ENCODE results near the gene HOMER2.

The HOMER2 gene

DNA sequence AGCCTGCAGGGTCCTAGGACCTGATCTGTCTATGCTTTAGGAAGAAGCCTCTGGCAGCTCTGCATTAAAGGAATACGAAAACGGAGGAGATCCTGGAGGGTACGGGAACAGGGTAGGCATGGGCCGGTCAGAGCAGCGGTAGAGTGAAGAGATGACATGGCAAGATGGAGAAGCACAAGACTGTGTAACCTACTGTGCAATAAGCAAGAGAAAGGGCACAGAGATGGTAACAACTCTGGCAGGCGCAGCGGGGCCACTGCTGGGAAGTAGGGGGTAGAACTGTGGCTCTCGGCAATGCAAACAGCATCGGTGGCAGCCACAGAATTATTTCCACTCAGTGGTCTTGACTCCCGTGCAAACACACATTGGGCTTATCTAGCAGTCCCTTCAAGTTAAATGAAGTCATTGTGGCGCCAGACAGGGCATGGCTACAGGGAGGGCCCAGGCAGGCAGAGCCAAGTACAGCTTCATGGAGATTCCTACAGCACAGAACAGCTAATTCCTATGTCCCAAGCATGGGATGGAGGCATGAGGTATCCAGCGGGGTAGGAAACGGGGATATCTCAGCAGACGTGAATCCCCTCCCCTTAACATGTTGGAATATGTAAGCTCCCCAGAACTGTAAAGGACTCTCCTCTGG is 114.3 kb downstream of the HOMER2 start:
- no peak for TF ChIP-seq CTCF (IDR thresholded peaks at IDR 0.05; ENCODE audit: control insufficient read depth, insufficient read depth, low read depth, low read length, missing control alignments)
- no peak for DNase-seq (ENCODE audit: low read depth)
- no peak overlapping the region for H3K4me3 ChIP-seq (ENCODE audit: control insufficient read depth, low read depth, low read length)

DNA sequence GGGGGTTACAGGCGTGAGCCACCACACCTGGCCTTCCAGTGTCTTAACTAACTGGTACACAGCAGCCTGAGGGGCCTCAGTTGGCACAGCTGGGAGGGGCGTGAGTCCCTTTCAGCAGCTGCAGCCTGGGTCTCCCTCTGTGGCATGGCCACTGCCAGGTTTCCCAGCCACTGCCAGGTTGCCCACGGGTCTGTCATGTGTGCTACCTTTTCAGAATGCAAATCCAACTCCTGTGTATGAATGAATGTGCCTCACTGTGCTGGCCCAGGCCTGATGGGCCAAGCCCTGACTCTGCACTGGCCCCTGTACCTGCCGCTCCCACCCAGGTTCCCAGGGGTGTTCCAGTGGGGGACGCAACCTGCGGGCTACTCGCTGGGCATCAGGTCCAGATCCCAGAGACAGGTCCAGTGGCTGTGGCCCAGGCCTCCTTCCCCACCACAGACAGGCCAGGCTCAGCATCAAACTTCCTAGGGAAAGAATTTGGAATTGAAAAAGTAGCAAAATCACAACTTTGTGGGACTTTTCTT is 117.1 kb downstream of the HOMER2 start:
- DNase-seq (ENCODE audit: low read depth), result no peak
- no peak overlapping the region for H3K4me3 ChIP-seq (ENCODE audit: control insufficient read depth, low read depth, low read length)
- TF ChIP-seq CTCF (IDR thresholded peaks at IDR 0.05; ENCODE audit: control insufficient read depth, insufficient read depth, low read depth, low read length, missing control alignments), result no peak

- no peak for TF ChIP-seq CTCF (IDR thresholded peaks at IDR 0.05; ENCODE audit: control insufficient read depth, insufficient read depth, low read depth, low read length, missing control alignments)
- DNase-seq (ENCODE audit: low read depth), result no peak
- H3K4me3 ChIP-seq (ENCODE audit: control insufficient read depth, low read depth, low read length), result no peak overlapping the region
Observed at GRCh38 chr15:82833362-82833682, 119.2 kb downstream of the HOMER2 start.

- peak; percentile 12 for TF ChIP-seq CTCF (IDR thresholded peaks at IDR 0.05; ENCODE audit: control insufficient read depth, insufficient read depth, low read depth, low read length, missing control alignments)
- DNase-seq (ENCODE audit: low read depth), result peak; percentile 58
- H3K4me3 ChIP-seq (ENCODE audit: control insufficient read depth, low read depth, low read length), result no peak overlapping the region
Observed at GRCh38 chr15:82832601-82833361, 119.7 kb downstream of the HOMER2 start.

- H3K4me3 ChIP-seq (ENCODE audit: control insufficient read depth, low read depth, low read length), result no peak overlapping the region
Observed at GRCh38 chr15:82831894-82832600, 120.5 kb downstream of the HOMER2 start.

More at GRCh38 chr15:82831894-82832600, 120.5 kb downstream of the HOMER2 start:
- no peak for DNase-seq (ENCODE audit: low read depth)
- TF ChIP-seq CTCF (IDR thresholded peaks at IDR 0.05; ENCODE audit: control insufficient read depth, insufficient read depth, low read depth, low read length, missing control alignments), result no peak

Data from AG09309 (cell line).